ENCODE results near the gene WWOX. TPM values are rescaled to one million over a fixed set of nuclear protein-coding genes. Genes with fewer than 3 reads are reported as not detected.

WWOX gene
- total and polyA plus RNA-seq, 2 of the 4 experiments (the other 2 are of a cell fraction) = 2.7 to 5.4 TPM

DNA sequence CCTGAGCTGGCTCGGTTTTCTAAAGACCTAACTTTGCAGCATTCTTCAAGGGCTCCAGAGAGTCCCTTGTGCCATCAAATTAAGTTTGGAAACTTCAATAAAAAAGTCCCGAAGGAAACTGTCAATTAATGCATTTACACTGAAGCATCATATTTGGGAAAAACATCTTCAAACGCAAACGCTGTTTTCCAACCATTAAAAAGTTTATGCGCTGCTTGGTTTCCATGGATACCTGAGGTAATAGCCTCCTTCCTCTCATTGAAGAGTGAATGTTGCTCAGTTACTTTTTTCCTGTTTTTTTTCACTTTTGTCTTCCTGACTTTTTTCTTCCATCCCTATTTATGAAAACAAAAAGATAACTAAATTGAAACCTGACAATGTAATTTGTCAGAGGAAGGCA is 1102.0 kb downstream of the WWOX start:
- no peak overlapping the region for H4K8ac ChIP-seq (ENCODE audit: low read depth in 2 of 2, low read length in 2 of 2)
- no peaks in the 10 kb centered on the region for H3K9me1 ChIP-seq (ENCODE audit: insufficient read depth, low read length)
- DNase-seq (no peak), ATAC-seq (ENCODE audit: low read depth) (no peak)
- no TSS peak for BruUV-seq (replicated peaks)
- no peak overlapping the region for H3K23ac ChIP-seq (ENCODE audit: low read depth, low read length)
- dilution Hi-C loops (cut with HindIII; ENCODE audit: low sequenced_read_pairs, unreplicated experiment) = no loop called here
- H3K4me3 ChIP-seq (ENCODE audit: insufficient read depth, low read depth, low read length) = no peak overlapping the region
- H4K5ac ChIP-seq (ENCODE audit: low read depth, low read length) = no peak overlapping the region
- H4K91ac ChIP-seq (ENCODE audit: insufficient read depth, low read depth, low read length) = no peak overlapping the region
- H3K9me3 ChIP-seq (ENCODE audit: control insufficient read depth, insufficient read depth, low read length) = peaks cover 28% of the 10 kb centered on the region
- H2BK5ac ChIP-seq (ENCODE audit: low read depth, low read length, poor library complexity, severe bottlenecking) = no peak overlapping the region
- POLR2A ChIA-PET (ENCODE audit: unreplicated experiment) = no interaction called here
- TF ChIP-seq MXI1 (IDR thresholded peaks at IDR 0.05; ENCODE audit: borderline replicate concordance, low read depth, low read length) (no peak), RAD21 (IDR thresholded peaks at IDR 0.05; ENCODE audit: low read length) (no peak), BHLHE40 (IDR thresholded peaks at IDR 0.05; ENCODE audit: low read depth, low read length) (no peak), MAZ (IDR thresholded peaks at IDR 0.05; ENCODE audit: borderline replicate concordance, low read depth, low read length) (no peak), CEBPB (IDR thresholded peaks at IDR 0.05; ENCODE audit: low read depth, low read length) (no peak), RFX5 (IDR thresholded peaks at IDR 0.05; ENCODE audit: low read depth, low read length) (no peak), MAFK (IDR thresholded peaks at IDR 0.05; ENCODE audit: low read depth, low read length) (no peak), CHD1 (IDR thresholded peaks at IDR 0.05; ENCODE audit: low read depth, low read length) (no peak)
- TF ChIP-seq, protein P1, sequence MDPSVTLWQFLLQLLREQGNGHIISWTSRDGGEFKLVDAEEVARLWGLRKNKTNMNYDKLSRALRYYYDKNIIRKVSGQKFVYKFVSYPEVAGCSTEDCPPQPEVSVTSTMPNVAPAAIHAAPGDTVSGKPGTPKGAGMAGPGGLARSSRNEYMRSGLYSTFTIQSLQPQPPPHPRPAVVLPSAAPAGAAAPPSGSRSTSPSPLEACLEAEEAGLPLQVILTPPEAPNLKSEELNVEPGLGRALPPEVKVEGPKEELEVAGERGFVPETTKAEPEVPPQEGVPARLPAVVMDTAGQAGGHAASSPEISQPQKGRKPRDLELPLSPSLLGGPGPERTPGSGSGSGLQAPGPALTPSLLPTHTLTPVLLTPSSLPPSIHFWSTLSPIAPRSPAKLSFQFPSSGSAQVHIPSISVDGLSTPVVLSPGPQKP (IDR thresholded peaks at IDR 0.05; ENCODE audit: borderline replicate concordance, low read depth, low read length) = no peak
- 57% methylated on average over 1 of the region's 5 CpGs; no CpG with 5 or more reads in 1 of the 2 experiments for WGBS, 2 experiments (ENCODE audit: extremely low coverage in 2 of 2, insufficient read length in 1 of 2)
- intact Hi-C loops (cut with micrococcal nuclease) = no loop called here
- no peak overlapping the region for H3K27ac ChIP-seq (ENCODE audit: insufficient read depth, low read length)
- no peak overlapping the region for H3K56ac ChIP-seq (ENCODE audit: extremely low read depth, insufficient read depth, low read length)
- in situ Hi-C loops (cut with MboI; ENCODE audit: low sequenced_read_pairs) = no loop called here
- no peak overlapping the region for H3K14ac ChIP-seq (replicated peaks; ENCODE audit: low read depth, low read length)
- no peaks in the 10 kb centered on the region for H3K4me1 ChIP-seq (ENCODE audit: control insufficient read depth, insufficient read depth, low read length)
- no peaks in the 10 kb centered on the region for H3K36me3 ChIP-seq (ENCODE audit: control insufficient read depth, insufficient read depth, low read length)
- no peak overlapping the region for H3K4ac ChIP-seq (ENCODE audit: low read depth, low read length)
- H2AK9ac ChIP-seq (replicated peaks; ENCODE audit: low read depth, low read length, poor library complexity) = no peak overlapping the region
- no peaks in the 10 kb centered on the region for H3K27me3 ChIP-seq (ENCODE audit: control insufficient read depth, insufficient read depth, low read length)
- no peaks in the 10 kb centered on the region for H4K20me1 ChIP-seq (ENCODE audit: insufficient read depth, low read length)
- H3K79me1 ChIP-seq (ENCODE audit: low read depth in 1 of 2, low read length in 2 of 2) = no peaks in the 10 kb centered on the region
- no peak overlapping the region for H2AK5ac ChIP-seq (ENCODE audit: low read depth, low read length)
- no peak overlapping the region for H2BK120ac ChIP-seq (ENCODE audit: low read depth, low read length)
- H2BK15ac ChIP-seq (ENCODE audit: low read depth, low read length) = no peak overlapping the region
- H2BK20ac ChIP-seq (ENCODE audit: low read depth, low read length) = no peak overlapping the region
- no peak overlapping the region for H3K18ac ChIP-seq (ENCODE audit: low read depth, low read length)
- CTCF ChIA-PET = no interaction called here
- H2AFZ ChIP-seq (replicated peaks; ENCODE audit: low read length, poor library complexity) = no peak overlapping the region
- no peak overlapping the region for H3K9ac ChIP-seq (ENCODE audit: low read depth, low read length)
- no peak overlapping the region for H3K4me2 ChIP-seq (ENCODE audit: low read depth, low read length)
